GM18873 (cell line): ENCODE data around the gene ISG20L2.
A peak's percentile ranks its signal among the peaks of the same experiment; 100 is the strongest.

Experiments used
- ATAC-seq: cut with Tn5 transposase; IDR thresholded peaks from one replicate; pipeline ENCODE4 v1.9.1; 2021; ENCODE audit warnings: mild to moderate bottlenecking, moderate library complexity, moderate number of reproducible peaks; ENCODE audit not compliant: unreplicated experiment, low FRiP score

ISG20L2 gene

DNA sequence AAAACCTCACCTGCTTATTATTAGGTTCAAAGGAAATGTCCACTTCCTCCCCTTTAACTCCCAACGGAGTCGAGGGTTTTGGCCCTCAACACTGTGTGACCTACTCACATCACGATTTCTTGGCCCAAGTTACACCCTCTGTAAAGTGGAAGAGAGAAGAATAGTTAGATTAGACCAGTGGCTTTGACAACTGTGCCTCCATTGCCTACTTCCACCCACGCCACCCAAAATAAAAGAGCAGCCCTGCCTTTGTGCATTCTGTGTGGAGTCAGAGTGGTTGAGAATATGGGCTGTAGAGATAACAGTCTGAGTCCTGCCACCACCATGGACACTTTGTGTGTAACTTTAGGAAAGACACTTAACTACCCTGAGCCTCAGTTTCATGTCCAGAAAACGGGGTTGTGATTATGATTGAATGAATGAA is 27.0 kb upstream of the ISG20L2 start:
- no peak for ATAC-seq

DNA sequence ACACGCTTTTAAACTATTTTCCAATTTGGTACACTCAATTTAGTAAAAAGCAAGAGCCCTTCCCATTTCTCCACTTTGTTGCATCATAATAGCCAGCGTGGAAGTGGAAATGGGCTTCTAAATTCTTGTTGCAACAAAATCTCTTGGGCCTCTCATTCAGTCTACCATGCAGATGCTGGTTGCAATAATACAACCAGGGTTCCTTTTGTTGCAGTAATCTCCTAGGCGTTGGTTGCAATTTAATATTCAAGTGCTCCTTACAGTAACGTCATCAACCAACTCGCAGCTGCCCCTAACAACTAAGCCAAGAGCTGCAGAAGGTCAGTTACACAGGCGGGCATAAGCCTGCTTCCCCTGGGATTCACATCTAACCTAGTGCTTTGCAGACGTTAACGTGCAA is 25.7 kb upstream of the ISG20L2 start:
- ATAC-seq = no peak

DNA sequence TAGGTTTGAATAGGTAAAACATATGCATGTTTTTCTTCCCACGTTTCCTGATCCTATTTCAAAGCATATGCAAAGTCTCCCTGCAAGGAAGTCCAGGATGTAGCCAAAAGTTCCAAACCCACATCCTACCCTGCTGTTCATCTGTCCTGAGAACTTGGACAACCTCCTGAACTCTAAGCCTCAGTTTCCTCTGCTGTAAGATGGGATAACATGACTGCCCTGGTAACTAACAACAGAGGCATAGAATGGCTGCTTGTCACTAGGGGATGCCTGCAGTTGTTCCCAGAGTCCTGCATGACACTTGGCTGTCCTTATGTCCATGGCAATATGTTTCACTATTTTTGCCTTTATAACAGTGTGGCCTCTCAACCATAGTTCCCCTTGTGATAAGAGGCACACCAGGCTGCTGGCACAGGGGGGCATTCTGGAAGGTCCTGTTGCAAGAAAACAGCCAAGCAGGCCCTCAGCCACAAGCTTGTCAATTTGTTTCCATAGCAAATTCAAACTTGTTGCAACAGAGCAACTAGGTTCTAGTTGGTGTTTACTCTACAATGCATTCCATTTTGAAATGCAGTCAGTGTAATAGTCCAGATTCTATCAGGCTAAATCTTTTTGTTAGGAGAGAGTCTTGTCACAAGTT is 24.4 kb upstream of the ISG20L2 start:
- ATAC-seq = no peak

DNA sequence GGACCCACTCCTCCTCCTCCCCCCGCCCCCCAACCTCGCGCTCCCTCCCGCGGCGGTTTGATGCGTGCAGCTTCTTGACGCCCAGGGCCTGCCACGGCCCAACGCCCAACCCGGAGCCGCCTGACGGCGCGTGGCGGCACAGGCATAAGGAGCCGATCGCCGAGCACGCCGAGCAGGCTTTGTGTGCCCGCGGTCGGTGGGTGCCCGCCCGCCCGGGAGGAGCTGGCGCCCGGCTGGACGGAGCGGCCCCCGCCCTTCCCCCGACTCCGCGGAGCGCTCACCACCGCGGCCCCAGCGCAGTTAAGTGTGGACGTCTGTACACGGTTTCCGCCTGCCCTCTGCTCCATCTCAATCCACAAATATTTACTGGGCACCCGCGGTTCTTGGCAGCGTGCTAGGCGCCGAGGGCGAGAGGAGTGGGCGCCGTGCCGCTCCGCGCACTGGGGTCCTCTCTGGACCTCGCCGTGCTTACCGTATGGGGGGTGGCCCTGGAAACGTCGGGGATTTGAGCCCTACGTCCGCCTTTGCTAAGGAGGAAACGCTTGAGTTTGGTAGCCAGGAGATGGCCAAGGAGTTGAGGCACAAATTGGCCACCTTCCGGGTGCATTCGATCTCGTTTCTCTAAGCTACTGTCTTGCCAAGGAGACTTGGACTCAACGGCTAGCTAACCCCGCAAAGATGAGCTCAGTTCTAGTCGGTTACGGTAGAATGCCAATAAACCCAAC is 23.4 kb upstream of the ISG20L2 start:
- ATAC-seq = peak; percentile 41

DNA sequence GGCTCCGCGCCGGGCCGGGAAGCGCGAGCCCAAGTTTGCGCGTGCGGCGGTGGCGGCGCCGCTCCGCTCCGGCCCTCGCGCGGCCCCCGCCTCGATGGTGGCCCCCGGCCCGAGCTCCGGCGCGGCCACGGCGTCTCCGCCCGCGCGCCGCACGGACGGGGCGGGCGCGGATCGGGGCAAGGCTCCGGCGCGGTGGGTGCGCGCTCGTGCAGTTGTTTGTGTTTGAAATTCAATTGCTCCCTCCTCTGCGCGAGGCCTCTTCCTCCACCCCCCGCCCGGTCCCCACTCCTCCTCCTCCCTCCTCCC is 22.8 kb upstream of the ISG20L2 start, which contains the start of gene HDGF:
TSS of gene HDGF (minus strand) at position 225 of the 306 bp plus-strand sequence. CDS start 246 bp downstream, outside the sequence.
- peak; percentile 12 for ATAC-seq

DNA sequence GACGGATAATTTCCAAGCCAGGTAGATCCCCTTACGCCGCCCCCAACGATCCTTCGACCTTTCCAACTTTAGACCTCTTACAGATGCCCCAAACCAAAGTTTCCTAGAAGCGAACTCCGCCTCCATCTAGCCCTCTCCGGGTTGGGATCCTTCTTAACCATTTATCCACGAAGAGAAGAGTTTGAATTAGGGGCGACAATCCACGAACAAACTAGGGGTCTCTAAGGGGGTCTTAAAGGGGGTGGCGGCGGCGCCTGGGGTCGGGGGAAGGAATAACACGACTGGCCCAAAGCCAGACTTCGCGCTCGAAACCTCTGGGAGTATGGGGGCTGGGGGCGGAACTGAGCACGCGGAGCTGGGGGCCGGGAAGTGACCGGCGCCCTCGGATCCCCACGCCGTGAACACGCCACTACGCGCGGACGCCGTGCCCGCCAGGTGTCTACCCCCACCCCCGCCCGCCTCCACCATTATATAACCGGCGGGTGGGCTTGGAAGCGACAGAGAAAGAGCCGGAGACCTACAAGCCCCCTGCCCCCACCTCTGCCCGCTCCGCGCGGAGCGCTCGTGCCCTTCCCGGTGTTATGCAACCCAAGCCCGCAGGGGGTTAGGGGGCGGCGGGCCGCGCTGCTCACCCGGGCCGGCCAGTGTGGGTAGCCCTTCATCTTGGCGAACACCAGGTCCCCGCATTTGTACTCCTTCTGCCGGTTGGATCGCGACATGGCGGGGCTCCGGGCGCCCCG is 22.3 kb upstream of the ISG20L2 start:
- ATAC-seq = peak; percentile 9

DNA sequence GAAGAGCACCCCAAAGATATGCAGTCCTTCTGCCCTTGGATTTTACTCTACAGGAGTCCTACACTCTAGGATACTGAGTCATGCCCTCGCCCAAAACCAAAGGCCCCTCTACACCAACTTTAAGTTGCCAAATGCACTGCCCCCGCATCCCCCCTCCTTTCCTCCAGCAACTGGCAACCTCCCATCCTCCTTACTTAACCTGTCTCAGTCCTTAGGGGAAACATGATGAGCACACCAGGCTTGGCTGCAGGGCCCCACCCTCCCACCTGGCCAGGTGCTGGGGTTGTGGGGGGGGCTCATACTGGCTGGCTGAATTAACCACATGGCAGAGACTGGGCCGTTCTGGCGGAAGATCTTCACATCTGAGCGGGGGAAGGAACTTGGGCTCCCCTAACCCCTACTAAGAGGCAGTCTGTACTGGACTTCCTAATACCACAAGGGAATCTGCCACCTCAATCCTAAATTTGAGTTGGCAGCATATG is 21.7 kb upstream of the ISG20L2 start:
- ATAC-seq = no peak

DNA sequence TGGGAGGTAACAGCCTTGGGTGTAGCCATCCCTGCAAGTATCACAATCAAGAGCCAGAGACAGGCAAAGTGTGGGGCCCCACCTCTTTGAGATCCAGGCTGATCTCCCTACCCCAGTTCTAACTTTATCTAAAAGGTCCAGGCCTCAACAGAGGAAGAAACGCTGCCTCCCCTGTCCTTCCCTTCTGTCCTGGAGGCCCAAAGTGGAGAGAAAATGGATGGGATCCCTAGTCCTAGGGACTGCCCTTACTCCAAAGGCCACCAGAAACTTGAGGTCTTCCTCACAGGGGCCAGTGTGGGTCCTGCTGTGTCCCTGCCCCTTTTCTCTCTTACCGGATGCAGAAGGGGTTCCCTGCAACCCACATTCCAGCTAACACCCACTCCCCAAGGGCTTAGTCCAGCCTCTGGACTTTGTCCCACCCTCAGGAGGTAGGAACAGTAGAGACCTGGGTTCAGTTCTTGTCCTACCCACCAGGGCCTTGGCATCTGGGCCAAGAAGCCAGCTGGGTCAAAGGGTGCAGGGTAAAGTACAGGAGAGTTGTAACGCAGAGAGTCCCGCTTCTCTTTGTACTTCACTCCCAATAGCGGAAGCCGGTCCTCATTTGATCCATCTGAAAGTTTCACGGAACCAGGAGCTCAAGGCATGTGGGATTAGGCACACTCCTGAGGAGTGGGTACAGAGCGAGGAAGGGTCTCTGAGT is 21.0 kb upstream of the ISG20L2 start:
- ATAC-seq = no peak

DNA sequence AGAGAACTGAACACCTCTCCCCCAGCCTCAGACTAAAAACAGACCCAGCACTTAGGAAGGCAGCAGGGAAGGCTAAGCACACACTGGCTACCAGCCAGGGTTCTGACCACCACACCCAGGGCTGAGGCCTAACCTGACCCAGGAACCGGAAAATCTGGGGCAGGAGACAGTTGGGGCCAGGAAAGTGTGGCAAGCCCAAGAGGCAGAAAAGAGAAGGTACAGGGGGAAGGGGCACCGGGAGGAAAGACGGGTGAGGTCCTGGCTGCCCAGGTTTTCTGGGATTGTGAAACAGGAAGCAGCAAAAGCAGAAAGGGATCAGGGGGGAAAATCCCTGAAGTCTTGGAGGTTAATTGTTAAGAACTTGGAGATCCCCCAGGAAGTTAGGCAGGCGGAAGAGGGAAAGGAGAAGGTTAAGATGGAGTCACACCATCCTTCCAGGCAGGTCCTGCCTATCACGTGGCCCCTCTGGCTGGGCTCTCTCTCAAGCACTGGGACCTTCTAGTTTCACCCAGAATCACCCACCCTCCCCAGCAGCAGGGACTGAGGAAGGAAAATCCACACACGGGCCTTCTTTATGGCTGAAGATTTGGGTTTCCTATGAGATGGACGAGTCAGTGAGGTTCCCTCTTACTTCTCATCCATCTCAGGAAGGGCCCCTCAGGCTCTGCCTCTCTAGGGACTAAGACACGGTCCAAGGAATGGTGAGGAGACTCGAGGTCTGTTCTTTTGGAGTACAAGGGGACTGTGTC is 20.3 kb upstream of the ISG20L2 start:
- ATAC-seq = no peak

DNA sequence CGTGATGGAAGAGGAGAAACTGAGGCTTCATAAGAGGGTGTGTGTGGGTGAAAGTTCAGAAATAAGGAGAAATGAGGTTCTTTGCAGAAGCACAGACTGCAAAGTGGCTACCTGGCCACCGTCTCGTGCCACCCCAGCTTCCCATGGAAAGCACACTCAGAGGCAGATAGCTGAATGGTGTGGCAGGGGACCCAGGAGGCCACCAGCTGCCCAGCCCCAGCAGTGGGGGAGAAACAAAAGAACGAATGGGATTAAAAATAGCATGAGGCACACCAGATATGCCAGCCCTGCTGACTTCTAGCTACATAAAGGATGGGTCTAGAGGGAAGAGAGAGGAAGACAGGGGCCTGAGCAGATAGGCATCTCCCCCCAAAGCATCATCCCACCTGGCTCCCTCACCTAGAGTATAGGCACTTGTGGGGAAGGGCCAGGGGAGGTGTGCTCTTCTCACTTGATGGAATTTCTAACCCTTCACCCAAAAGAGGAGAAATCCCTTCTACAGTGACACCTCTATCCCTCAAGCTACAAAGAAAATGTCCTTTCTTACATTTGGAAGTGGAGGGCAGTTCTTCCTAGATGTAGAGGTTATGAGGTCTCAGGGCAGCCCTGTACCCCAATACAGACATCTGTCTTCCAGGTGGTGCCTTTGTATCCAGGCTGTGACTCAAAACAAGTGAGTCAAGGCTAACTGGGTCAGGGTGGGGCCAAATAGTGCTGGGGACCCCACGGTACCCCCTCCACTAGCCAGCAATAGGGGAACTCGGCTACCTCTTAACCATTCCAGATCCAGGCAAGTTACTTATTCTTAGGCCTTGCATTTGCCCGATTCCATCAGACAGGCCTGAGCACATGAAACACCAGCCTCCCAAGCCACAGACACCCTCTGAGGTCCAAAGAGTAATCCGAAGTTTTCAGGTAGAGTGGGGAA is 19.4 kb upstream of the ISG20L2 start:
- no peak for ATAC-seq

DNA sequence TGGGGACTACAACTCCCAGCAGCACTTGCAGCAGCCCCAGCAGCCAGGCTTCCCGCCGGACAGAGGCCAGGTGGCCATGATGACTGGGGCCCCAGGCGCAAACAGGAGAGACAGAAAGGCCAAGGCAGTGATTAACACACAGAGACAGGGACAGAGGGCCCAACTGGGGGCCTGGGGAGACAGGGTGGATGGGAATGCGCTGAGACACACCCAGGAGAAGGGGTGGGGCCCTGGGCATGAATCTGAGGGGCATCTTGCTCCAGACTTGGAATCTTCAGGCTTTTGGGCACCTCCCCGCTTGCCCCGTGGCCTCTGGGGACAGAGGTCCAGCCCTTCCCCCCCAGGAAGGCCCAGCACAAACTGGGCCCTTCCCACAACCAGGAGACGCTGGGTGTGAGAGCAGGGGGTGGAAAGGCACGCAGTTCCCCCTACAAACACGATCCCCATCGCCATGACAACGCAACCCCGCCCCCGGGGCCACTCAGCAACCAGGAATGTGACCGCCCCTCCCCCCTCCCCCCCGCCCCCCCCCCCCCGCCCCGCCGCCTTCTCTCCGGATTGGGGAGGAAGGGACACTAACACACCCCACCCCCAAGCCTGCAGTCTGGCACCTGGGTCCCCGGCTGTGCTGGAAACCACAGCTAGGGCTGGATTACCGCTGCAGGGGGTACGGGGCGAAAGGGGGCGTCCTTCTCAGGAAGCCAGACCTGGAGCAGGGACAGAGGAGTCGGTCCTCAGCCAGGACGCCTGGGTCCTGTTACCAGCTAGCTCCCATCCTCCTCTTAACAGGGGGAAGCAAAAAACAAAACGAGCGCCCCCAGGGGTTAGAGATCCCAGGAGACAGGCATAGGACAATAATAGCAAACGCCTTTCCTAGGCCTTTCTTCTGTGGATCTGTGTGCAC is 18.4 kb upstream of the ISG20L2 start:
- ATAC-seq = no peak

DNA sequence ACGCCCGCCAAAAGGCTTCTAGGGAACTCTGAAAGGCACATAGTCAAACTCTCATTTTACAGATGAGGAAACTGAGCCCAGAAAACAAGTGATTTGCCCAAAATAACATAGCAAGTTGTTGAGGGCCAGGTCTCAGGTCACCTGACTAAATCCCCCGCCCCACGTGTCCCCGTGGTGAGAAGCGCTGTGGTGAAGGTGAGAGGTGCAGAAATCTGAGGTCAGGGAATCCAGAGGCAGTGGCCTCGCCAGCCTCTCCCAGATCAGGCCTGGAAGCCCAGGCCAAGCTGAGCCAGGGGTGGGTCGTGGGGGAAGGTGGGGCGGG is 17.8 kb upstream of the ISG20L2 start:
- no peak for ATAC-seq

DNA sequence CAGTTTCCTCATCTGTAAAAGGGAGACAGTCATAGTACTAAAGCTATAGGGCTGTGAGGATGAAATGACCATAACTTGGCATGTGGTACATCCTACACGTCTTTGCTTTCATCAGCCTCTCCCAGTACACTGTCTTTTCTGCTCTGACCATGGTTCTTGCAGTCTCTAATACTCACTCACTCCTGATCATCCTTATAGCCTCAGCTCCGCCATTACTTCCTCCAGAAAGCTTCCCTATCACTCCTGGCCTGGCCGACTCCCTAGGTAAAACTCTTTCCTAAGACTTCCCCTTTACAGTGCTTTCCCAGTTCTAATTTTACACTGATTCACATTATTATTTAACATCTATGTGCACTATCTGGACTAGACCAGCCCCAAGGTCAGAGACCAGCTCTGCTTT is 17.3 kb upstream of the ISG20L2 start:
- ATAC-seq = no peak

DNA sequence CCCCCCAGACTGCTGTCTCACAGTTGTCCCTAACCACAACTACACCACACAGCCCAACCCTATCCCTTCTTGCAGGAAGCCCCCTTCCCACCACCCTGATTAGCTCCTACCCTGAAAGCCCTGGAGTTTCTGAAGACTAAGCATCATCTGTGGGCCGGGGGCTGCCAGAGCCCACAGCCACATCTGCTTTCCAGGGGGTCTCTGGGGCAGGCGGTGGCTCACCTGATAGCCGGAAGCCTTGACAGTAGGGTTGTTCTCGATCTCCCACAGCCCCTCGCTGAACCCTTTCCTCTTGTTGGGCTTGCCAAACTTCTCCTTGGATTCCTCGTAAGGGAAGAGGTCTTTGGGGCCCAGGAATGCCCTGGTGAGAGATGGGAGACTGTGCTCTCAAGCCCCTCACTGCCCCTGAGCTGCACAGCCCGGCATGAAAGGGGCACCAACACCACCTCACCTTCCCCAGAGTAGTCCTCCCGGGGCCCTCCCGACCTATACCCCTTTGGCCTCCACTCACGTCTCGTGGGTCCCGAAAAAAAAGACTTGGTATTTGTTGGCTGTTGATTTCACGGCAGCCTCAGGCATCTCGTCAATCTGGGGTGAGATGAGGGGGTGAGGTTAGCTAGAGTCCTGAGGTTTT is 16.3 kb upstream of the ISG20L2 start:
- ATAC-seq = no peak

DNA sequence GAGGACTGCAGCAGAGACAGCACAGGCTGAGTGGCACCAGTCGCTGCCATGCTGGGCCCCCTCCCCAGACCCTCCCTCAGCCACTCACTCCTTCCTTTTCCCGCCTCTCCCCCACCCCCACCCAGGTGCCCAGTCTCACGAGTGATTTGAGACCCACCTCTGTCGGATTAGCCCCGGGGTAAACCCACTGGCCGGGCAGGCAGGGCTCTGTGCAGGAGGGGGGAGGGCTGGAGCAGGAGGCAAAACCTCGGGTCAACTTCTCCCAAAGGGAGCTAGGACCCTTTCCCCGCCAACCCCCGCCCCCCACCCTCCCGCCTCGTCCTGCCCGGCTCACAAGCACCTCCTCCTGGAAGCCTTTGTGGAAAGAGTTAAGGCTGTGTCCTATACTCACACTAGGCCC is 15.8 kb upstream of the ISG20L2 start:
- ATAC-seq = no peak

DNA sequence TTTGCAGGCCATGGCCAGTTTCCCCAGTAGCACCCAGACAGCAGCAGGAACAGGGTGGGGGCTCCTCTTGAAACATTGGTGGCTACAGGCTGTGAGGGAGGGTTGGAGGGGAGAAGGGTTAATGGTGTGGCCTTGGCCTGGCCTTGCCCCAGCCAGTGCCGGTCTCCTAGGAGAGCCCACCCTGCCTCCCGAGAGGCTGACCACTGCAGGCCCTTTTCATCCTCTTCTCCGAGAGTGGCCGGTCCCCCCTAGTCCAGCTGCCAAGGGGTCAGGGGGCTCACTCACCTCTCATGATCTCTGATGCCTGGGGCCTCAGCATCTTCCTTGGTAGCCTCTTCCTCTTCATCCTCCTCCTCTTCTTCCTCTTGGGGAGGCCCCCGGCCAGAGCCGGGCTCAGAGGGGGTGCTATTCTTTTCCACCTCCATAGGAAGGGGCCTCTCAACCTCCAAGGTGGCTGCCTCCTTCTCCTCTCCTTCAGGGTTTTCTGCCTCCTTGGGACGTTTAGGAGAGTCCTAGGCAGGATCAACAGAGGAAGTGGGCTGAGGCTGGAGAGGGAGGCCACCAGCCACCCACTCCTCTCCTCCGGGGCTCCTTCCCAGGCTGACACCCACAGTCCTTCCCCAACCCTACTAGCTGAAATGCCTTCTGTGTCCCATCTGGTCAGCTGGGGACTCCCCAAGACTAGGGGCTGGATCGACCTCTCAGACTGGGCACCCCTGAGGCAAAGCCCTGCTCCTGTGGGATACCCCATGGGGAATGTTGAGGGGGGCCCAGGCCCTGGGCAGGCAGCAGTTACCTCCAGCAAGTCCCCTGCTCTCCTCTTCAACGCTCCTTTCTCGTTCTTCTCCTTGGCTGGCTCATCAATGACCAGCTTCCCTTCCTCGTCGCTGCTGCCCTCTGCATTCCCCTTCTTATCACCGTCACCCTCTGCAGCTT is 15.1 kb upstream of the ISG20L2 start:
- ATAC-seq = no peak

DNA sequence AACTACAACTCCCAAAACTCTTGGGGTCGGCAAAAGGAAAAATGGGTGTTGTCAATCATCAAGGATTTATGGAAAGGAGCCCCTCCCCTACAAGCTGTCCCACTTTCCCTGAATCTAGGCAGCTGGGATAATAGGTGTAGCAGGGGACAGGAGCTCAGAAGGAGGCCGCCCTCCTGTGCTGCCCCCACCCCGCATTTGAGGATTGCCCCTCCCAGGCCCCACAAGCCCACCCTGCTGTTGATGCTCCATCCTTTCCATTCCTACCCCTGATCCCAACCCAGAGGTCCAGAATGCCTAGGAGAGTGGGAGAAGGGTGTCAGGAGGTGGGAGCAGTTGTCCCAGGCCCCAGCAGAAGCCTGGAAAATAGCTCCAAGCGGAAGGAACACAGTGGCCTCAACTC is 14.2 kb upstream of the ISG20L2 start:
- no peak for ATAC-seq
